Smooth muscle cell (in vitro differentiated cells): ENCODE measurements around the gene SEMA5B. TPM values are rescaled to one million over a fixed set of nuclear protein-coding genes. Genes with fewer than 3 reads are reported as not detected.

Source experiments
- DNase-seq: peaks from one replicate; lab custom pipeline; 2025; ENCODE audit not compliant: unreplicated experiment; lab: John Stamatoyannopoulos, UW
- H2AFZ ChIP-seq: fragments of 200-600 bp; sonication (generic); 2 replicates; pipeline ENCODE4 v1.6.0; 2016; ENCODE audit warnings: antibody characterized with exemption, low read depth, mild to moderate bottlenecking
- H3F3A ChIP-seq: fragments of 200-600 bp; sonication (generic); 2 replicates; pipeline ENCODE4 v1.6.0; 2017; ENCODE audit warnings: antibody characterized with exemption, low read depth
- H3K27ac ChIP-seq: fragments of 200-600 bp; sonication (generic); 2 replicates; pipeline ENCODE4 v1.5.1; 2016; ENCODE audit warnings: low read depth, mild to moderate bottlenecking
- H3K27me3 ChIP-seq: fragments of 200-600 bp; sonication (generic); 2 replicates; pipeline ENCODE4 v1.6.1; 2016; ENCODE audit warnings: low read depth, mild to moderate bottlenecking
- H3K36me3 ChIP-seq: fragments of 200-600 bp; sonication (generic); 2 replicates; pipeline ENCODE4 v1.5.1; 2016; ENCODE audit warnings: low read depth
- H3K4me1 ChIP-seq: fragments of 200-600 bp; sonication (generic); 2 replicates; pipeline ENCODE4 v1.5.1; 2016; ENCODE audit warnings: low read depth
- H3K4me2 ChIP-seq: fragments of 200-600 bp; sonication (generic); 2 replicates; pipeline ENCODE4 v1.6.0; 2016; ENCODE audit warnings: mild to moderate bottlenecking
- H3K4me3 ChIP-seq: fragments of 200-600 bp; sonication (generic); 2 replicates; pipeline ENCODE4 v1.5.1; 2016; ENCODE audit warnings: mild to moderate bottlenecking
- H3K79me2 ChIP-seq: fragments of 200-600 bp; sonication (generic); 2 replicates; pipeline ENCODE4 v1.6.0; 2016; ENCODE audit warnings: low read depth, mild to moderate bottlenecking
- H3K9ac ChIP-seq: fragments of 200-600 bp; sonication (generic); 2 replicates; pipeline ENCODE4 v1.6.0; 2016; ENCODE audit warnings: low read depth
- H3K9me3 ChIP-seq: fragments of 200-600 bp; sonication (generic); replicated peaks from 2 replicates; pipeline ENCODE4 v1.5.1; 2016; ENCODE audit warnings: low read depth
- H4K20me1 ChIP-seq: fragments of 200-600 bp; sonication (generic); 2 replicates; pipeline ENCODE4 v1.6.0; 2016; ENCODE audit warnings: low read depth
- CTCF ChIP-seq: fragments of 200-600 bp; sonication (generic); IDR thresholded peaks from 2 replicates; pipeline ENCODE4 v1.5.1; 2017; ENCODE audit warnings: borderline replicate concordance, mild to moderate bottlenecking, antibody characterized with exemption; ENCODE audit not compliant: insufficient read depth, poor library complexity, severe bottlenecking
- WGBS: methylation state at CpG from one replicate; pipeline ENCODE4 v1.1.7; 2016; ENCODE audit warnings: low lambda C conversion rate; 5-methylcytosine and 5-hydroxymethylcytosine counted together
- polyA plus RNA-seq: library from polyadenylated mRNA; unstranded; fragments of >200 nt; fragmentation: Nextera tagmentation; extraction: Ambion mirVana; gene quantifications from 2 replicates; pipeline ENCODE4 v1.2.1, GENCODE V29; 2016
- total RNA-seq: library from RNA; depleted of rRNA; stranded (reverse); fragments of >200 nt; gene quantifications from 2 replicates; pipeline ENCODE4 v1.2.3, GENCODE V29; 2014

SEMA5B gene
- total and polyA plus RNA-seq, 2 experiments from 2014 or later, result not detected

- Histone ChIP-seq H3K36me3 (no peaks in the 10 kb centered on the region), H3K27ac (no peak overlapping the region), H3K9me3 (no peaks in the 10 kb centered on the region), H2AFZ (no peak overlapping the region), H3K4me3 (no peak overlapping the region), H4K20me1 (no peaks in the 10 kb centered on the region), H3K4me1 (no peaks in the 10 kb centered on the region), H3K27me3 (no peaks in the 10 kb centered on the region), H3K79me2 (no peaks in the 10 kb centered on the region), H3K9ac (no peak overlapping the region), H3F3A (no peaks in the 10 kb centered on the region), H3K4me2 (no peak overlapping the region)
- no peak for TF ChIP-seq CTCF
- WGBS, result 90% methylated on average over 14 of the region's 14 CpGs
- DNase-seq, result no peak
Measured at GRCh38 chr3:122930063-122930997, 97.2 kb downstream of the SEMA5B start.

GRCh38 chr3:122929188-122930062, 98.1 kb downstream of the SEMA5B start:
- Histone ChIP-seq H3K79me2 (no peaks in the 10 kb centered on the region), H3K9me3 (no peaks in the 10 kb centered on the region), H2AFZ (no peak overlapping the region), H4K20me1 (no peaks in the 10 kb centered on the region), H3K4me3 (no peak overlapping the region), H3F3A (no peaks in the 10 kb centered on the region), H3K27me3 (peaks cover 4% of the 10 kb centered on the region), H3K9ac (no peak overlapping the region), H3K4me2 (no peak overlapping the region), H3K27ac (no peak overlapping the region), H3K36me3 (no peaks in the 10 kb centered on the region), H3K4me1 (no peaks in the 10 kb centered on the region)
- no peak for DNase-seq
- 70% methylated on average over 12 of the region's 12 CpGs for WGBS
- no peak for TF ChIP-seq CTCF

GRCh38 chr3:122928396-122929187, 99.0 kb downstream of the SEMA5B start:
- Histone ChIP-seq H3K27ac (no peak overlapping the region), H3K36me3 (no peaks in the 10 kb centered on the region), H2AFZ (no peak overlapping the region), H3F3A (no peaks in the 10 kb centered on the region), H3K4me3 (no peak overlapping the region), H3K4me2 (no peak overlapping the region), H4K20me1 (no peaks in the 10 kb centered on the region), H3K9me3 (no peaks in the 10 kb centered on the region), H3K27me3 (peaks cover 12% of the 10 kb centered on the region), H3K79me2 (no peaks in the 10 kb centered on the region), H3K9ac (no peak overlapping the region), H3K4me1 (no peaks in the 10 kb centered on the region)
- 90% methylated on average over 24 of the region's 24 CpGs for WGBS
- no peak for DNase-seq
- TF ChIP-seq CTCF, result no peak
